PC-3 (cell line): ENCODE results near the gene ARL8A.

Experiments
- EZH2 ChIP-seq: fragments of 300-600 bp; sonication (generic); IDR thresholded peaks from one replicate; pipeline ENCODE4 v1.6.1; 2017; ENCODE audit warnings: antibody characterized with exemption, mild to moderate bottlenecking, low read length; ENCODE audit not compliant: unreplicated experiment
- TF ChIP-seq, protein P1 (sequence below): fragments of 300-600 bp; sonication (generic); conservative IDR thresholded peaks from 2 replicates; pipeline ENCODE4 v1.5.1; 2017; ENCODE audit warnings: antibody characterized with exemption, low read depth, mild to moderate bottlenecking, low read length

DNA sequence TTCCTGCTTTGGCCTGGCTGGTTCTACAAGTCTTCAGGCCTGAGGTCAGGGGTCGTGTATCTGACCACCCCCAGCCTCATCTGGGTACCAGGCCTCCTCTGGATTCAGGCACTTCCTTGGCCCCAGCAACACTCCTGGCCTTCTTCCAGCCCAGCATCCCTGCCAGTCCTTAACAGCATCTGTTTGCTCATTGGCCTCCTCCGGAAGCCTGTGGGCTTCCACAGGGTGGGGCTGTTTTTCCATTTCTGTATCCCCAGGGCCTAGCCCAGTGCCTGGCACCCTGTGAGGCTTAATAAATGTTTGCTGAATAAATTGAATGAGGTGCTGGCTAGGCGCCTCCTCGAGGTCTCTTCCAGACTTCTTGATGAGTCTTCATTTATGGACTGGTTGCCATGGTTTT, 43.4 kb downstream of the ARL8A start:
- TF ChIP-seq EZH2: no peak
- TF ChIP-seq, protein P1, sequence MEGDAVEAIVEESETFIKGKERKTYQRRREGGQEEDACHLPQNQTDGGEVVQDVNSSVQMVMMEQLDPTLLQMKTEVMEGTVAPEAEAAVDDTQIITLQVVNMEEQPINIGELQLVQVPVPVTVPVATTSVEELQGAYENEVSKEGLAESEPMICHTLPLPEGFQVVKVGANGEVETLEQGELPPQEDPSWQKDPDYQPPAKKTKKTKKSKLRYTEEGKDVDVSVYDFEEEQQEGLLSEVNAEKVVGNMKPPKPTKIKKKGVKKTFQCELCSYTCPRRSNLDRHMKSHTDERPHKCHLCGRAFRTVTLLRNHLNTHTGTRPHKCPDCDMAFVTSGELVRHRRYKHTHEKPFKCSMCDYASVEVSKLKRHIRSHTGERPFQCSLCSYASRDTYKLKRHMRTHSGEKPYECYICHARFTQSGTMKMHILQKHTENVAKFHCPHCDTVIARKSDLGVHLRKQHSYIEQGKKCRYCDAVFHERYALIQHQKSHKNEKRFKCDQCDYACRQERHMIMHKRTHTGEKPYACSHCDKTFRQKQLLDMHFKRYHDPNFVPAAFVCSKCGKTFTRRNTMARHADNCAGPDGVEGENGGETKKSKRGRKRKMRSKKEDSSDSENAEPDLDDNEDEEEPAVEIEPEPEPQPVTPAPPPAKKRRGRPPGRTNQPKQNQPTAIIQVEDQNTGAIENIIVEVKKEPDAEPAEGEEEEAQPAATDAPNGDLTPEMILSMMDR: no peak
